Left ventricle myocardium inferior (tissue), 1 donor: Measurements from ENCODE around the gene THSD7B. TPM values are rescaled to one million over a fixed set of nuclear protein-coding genes. Genes with fewer than 3 reads are reported as not detected.
A peak's percentile ranks its signal among the peaks of the same experiment; 100 is the strongest.

ENCODE experiments used
- DNase-seq: peaks from one replicate; pipeline ENCODE4 v3.0.0-alpha.2; 2020
- H3K27ac ChIP-seq: fragments of 200-600 bp; replicated peaks from 2 replicates; pipeline ENCODE4 v1.8.0; 2021
- H3K27me3 ChIP-seq: fragments of 200-600 bp; 2 replicates; pipeline ENCODE4 v1.8.0; 2021; ENCODE audit warnings: low read depth
- H3K36me3 ChIP-seq: fragments of 200-600 bp; 2 replicates; pipeline ENCODE4 v1.8.0; 2021
- H3K4me1 ChIP-seq: fragments of 200-600 bp; 2 replicates; pipeline ENCODE4 v1.8.0; 2021
- H3K4me3 ChIP-seq: fragments of 200-600 bp; 2 replicates; pipeline ENCODE4 v1.8.0; 2021; ENCODE audit warnings: mild to moderate bottlenecking, moderate library complexity
- H3K9me3 ChIP-seq: fragments of 200-600 bp; replicated peaks from 2 replicates; pipeline ENCODE4 v1.8.0; 2021
- CTCF ChIP-seq: fragments of 200-600 bp; IDR thresholded peaks from 2 replicates; pipeline ENCODE4 v1.8.0; 2021; ENCODE audit warnings: antibody characterized with exemption, mild to moderate bottlenecking, borderline replicate concordance
- intact Hi-C: fragments of 100-400 bp; cut with micrococcal nuclease; formaldehyde crosslinking; loops from one replicate; pipeline ENCODE4 v1.11.0; 2022
- total RNA-seq: library from RNA; stranded (reverse); fragmentation: NEBNext Ultra II Directional; extraction: Animal tissue kit (Norgen Biotek cat#: 25700); gene quantifications from one replicate; pipeline ENCODE4 v1.2.1, GENCODE V29; 2021
- donor health status: DM: no; HTN: yes; CAD: no; lungs with severe emphysema.

THSD7B gene
- total RNA-seq, 1 donor from 2014 or later, result 0.22 TPM

DNA sequence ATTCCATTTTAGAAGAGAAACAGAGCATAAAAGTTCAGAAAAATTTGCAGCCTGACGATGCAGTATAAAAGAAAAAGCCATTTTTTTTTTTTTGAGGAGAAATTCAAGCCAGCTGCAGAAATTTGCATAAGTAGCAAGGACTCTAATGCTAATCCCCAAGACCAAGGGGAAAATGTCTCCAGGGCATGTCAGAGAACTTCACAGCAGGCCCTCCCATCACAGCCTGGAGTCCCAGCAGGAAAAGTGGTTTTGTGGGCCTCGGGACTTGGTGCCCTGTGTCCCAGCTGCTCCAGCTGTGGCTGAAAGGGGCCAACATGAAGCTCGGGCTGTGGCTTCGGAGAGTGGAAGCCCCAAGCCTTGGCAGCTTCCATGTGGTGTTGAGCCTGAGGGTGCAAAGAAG, 873.6 kb downstream of the THSD7B start:
- H3K9me3 ChIP-seq, result no peaks in the 10 kb centered on the region
- DNase-seq, result no peak
- intact Hi-C loops, result no loop called here
- no peaks in the 10 kb centered on the region for H3K4me1 ChIP-seq
- no peak overlapping the region for H3K4me3 ChIP-seq
- H3K36me3 ChIP-seq, result no peaks in the 10 kb centered on the region
- H3K27ac ChIP-seq, result no peak overlapping the region
- no peaks in the 10 kb centered on the region for H3K27me3 ChIP-seq
- TF ChIP-seq CTCF, result no peak

- no peaks in the 10 kb centered on the region for H3K36me3 ChIP-seq
- no peak overlapping the region for H3K27ac ChIP-seq
- no peak overlapping the region for H3K4me3 ChIP-seq
- intact Hi-C loops, result no loop called here
- no peaks in the 10 kb centered on the region for H3K9me3 ChIP-seq
- H3K4me1 ChIP-seq, result peaks cover 7% of the 10 kb centered on the region
- no peak for DNase-seq
- no peak for TF ChIP-seq CTCF
- H3K27me3 ChIP-seq, result no peaks in the 10 kb centered on the region
Observed at GRCh38 chr2:137644731-137645130, 879.4 kb downstream of the THSD7B start.

- H3K9me3 ChIP-seq, result no peaks in the 10 kb centered on the region
- H3K4me1 ChIP-seq, result no peaks in the 10 kb centered on the region
- H3K27me3 ChIP-seq, result no peaks in the 10 kb centered on the region
- no peak for TF ChIP-seq CTCF
- no peak overlapping the region for H3K4me3 ChIP-seq
- no peak for DNase-seq
- no peak overlapping the region for H3K27ac ChIP-seq
- intact Hi-C loops, result no loop called here
- no peaks in the 10 kb centered on the region for H3K36me3 ChIP-seq
Observed at GRCh38 chr2:137654046-137654445, 888.7 kb downstream of the THSD7B start.

- no peaks in the 10 kb centered on the region for H3K9me3 ChIP-seq
- H3K27me3 ChIP-seq, result no peaks in the 10 kb centered on the region
- intact Hi-C loops, result no loop called here
- no peaks in the 10 kb centered on the region for H3K36me3 ChIP-seq
- no peak overlapping the region for H3K4me3 ChIP-seq
- no peak overlapping the region for H3K27ac ChIP-seq
- no peak for DNase-seq
- no peaks in the 10 kb centered on the region for H3K4me1 ChIP-seq
- TF ChIP-seq CTCF, result no peak
Observed at GRCh38 chr2:137655814-137656213, 890.5 kb downstream of the THSD7B start.

DNA sequence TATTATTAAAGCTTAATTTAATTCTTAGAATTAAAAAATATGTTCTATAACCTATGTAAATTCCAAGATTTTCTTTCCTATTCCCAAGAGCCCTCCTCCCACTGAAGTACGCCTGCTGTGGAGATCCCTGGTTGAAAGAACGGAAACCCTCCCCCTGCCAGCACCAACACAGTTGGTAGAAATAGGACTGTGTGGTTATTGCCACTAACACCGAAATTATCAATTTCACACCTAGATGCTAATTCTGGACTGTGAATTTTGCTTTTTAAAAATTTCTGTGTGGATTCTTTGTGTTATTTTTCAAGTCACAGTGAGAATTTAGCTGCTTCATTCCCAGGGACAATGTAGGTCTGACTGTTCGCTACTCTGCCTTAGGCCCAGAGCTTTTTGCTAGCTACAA, 893.1 kb downstream of the THSD7B start:
- no peak for TF ChIP-seq CTCF
- H3K27ac ChIP-seq, result no peak overlapping the region
- no peak overlapping the region for H3K4me3 ChIP-seq
- intact Hi-C loops, result no loop called here
- H3K4me1 ChIP-seq, result no peaks in the 10 kb centered on the region
- H3K36me3 ChIP-seq, result no peaks in the 10 kb centered on the region
- H3K27me3 ChIP-seq, result no peaks in the 10 kb centered on the region
- no peak for DNase-seq
- no peaks in the 10 kb centered on the region for H3K9me3 ChIP-seq

DNA sequence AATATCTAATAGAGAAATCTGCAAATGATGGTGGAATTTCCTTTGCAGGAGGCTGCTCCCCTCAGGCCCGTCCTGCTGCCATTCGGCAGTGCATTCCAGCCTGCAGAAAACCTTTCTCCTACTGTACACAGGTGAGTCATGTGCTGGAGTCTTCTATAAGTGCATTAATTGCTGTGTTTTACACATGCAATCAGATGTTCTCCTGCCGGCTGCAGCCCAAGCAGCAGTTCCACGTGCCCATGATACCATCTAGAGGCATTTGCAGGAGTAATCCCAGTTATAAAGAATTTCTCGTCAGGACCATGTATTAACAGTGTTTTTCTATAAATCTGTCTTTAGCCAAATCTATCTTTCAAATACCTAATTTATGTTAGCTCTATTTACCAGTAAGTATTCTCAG, 894.3 kb downstream of the THSD7B start:
- Histone ChIP-seq H3K9me3 (no peaks in the 10 kb centered on the region), H3K4me3 (no peak overlapping the region), H3K27ac (no peak overlapping the region), H3K36me3 (no peaks in the 10 kb centered on the region), H3K27me3 (no peaks in the 10 kb centered on the region), H3K4me1 (no peaks in the 10 kb centered on the region)
- intact Hi-C loops, result no loop called here
- DNase-seq, result no peak
- TF ChIP-seq CTCF, result peak; percentile 32
